ENCODE data around the gene AHCYL2.
"Not testable (repeated sequence)": the region's sequence is repeated elsewhere in the genome, so short reads cannot be mapped to it uniquely, and the experiment has no call there.

The AHCYL2 gene

DNA sequence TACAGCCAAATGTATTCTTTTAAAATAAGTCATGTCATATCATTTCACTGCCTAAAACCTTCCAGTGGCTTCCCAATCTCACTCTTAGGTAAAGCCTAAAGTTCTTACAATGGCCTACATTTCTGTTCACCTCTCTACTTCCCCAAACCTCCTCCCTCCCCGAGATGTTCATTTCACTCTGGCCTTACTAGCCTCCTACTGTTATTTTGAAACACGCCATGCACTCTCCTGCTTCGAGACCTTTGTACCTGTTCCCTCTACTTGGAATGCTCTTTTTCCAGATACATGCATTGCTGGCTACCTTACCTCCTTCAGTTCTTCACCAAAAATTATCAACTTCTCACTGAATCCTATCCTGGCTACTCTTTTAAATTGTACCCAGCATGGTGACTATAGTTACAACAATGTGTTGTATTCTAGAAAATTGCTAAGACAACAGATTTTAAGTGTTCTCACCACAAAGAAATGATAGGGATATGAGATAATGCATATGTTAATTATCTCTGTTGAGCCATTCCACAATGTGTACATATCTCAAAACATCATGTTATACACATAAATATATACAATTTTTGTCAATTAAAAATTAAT is 158.8 kb downstream of the AHCYL2 start:
- no peak for DNase-seq (ENCODE audit: low read depth in 2 of 2)

DNA sequence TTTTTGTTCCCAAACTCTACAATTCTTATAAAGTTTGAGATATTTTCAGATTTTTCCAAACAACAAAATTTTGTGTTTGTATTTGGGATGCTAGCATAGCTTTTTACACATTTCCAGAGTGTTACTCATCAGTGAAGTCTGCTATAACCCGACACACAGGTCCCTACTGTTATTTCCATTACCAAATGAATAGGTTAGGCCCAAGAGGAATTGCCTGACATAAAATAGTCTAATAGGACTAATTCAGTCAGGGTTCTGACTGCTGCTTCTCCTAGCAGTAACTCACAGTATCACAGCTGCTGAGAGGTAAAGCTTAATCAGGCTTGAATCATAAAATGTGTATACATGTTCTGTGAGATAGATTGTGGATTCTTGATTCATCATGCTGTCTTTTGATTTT is 160.3 kb downstream of the AHCYL2 start:
- no peak for DNase-seq (ENCODE audit: low read depth in 2 of 2)

DNA sequence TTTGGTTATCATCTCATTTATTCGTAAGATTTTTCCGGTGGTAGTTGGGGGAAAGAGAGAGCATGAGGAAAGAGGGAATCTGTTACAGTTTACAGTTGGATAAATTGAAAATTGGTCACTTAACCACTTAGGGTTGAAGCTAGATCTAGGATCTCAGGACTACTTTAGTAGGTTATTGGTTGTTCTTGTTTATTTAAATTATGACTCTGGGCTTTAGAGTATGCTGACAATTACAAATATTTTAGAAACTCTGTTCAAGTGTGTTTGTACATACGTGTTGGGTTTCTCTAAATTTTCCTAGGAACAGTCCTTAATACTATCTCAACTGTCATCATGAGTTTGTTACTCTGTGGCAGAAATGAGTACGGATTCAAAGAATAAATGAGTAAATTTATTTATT is 160.8 kb downstream of the AHCYL2 start:
- DNase-seq (ENCODE audit: low read depth in 2 of 2): no peak

DNA sequence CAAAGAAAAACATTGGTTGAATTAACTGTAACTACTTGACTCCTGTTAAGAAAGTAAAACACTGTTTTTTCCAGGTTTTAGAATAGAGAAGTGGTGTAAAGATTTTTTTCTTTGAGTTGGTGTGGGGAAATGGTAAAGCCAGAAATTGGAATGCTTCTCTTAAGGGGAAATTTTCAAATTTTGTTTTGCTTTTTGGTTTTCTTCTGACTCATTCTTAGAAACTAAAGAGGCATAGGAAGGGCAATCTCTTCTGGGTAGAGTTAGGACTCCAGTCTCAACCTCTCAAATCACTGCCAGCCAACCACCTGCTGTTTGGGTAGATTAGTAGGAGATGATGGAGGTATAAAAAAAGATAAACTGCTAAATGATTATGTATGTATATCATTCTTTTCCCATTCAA is 161.7 kb downstream of the AHCYL2 start:
- no peak for DNase-seq (ENCODE audit: low read depth in 2 of 2)

DNA sequence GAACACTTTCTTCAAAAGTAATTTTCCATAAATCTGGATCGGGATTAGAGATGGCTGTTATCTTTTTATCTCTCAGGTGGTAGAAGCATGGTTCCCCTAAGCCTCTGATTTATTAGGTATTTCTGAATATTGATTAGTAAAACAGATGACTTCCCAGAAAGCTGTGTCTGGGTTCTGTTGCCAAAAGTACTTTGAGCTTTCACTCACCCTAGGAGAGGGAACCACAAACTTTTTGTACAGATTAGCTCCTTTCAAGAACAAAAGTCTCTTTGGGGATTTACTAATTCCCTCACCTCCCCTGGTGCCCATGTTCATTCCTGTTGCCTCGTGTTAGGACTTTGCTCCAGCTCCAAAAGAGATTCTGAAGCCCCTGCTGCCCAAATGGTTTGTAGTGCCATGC is 162.7 kb downstream of the AHCYL2 start:
- DNase-seq (ENCODE audit: low read depth in 2 of 2): no peak

- DNase-seq (ENCODE audit: low read depth in 2 of 2): no peak
These were observed 163.7 kb downstream of the AHCYL2 start for GRCh38 chr7:129388333-129389098.

DNA sequence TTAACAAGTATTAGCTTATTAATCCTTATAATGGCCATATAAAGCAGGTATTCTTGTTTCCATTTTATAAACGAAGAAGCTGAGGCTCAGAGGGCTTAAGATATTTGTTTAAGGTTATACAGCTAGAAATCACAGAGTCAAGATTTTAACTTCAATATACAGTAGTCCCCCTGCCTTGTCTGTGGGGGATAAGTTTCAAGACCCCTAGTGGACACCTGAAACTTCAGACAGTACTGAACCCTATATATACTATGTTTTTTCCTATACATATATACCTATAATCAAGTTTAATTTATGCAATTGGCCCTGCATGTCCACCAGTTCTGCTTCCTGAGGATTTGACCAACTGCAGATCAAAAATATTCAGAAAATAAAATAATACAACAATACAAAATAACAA is 165.0 kb downstream of the AHCYL2 start:
- no peak for DNase-seq (ENCODE audit: low read depth in 2 of 2)

GRCh38 chr7:129390314-129390713 is 165.5 kb downstream of the AHCYL2 start:
- no peak for DNase-seq (ENCODE audit: low read depth in 2 of 2)

GRCh38 chr7:129391546-129392171 is 166.8 kb downstream of the AHCYL2 start:
- DNase-seq (ENCODE audit: low read depth in 2 of 2): no peak

DNA sequence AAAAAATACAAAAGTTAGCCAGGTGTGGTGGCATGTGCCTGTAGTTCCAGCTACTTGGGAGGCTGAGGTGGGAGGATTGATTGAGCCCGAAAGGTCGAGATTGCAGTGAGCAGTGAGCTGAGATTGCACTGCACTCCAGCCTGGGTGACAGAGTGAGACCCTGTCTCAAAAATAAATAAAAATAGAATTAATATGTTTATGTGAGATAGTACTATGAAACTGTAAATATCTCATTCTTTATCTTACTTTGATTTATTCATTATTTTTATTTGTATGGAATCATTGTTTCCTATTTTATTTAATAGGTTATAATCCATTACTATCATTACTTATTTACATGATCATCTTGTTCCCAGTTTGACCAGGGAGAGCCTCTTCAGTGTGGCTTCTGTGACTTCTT is 168.4 kb downstream of the AHCYL2 start:
- DNase-seq (ENCODE audit: low read depth in 2 of 2): no peak

GRCh38 chr7:129394101-129394500 is 169.3 kb downstream of the AHCYL2 start:
- no peak for DNase-seq (ENCODE audit: low read depth in 2 of 2)

- no peak for DNase-seq (ENCODE audit: low read depth in 2 of 2)
These were observed 170.4 kb downstream of the AHCYL2 start for GRCh38 chr7:129394982-129395914.

GRCh38 chr7:129401228-129401966 is 176.6 kb downstream of the AHCYL2 start:
- no peak for DNase-seq (ENCODE audit: low read depth in 2 of 2)

GRCh38 chr7:129401967-129402860 is 177.4 kb downstream of the AHCYL2 start:
- DNase-seq (ENCODE audit: low read depth in 2 of 2): no peak

DNA sequence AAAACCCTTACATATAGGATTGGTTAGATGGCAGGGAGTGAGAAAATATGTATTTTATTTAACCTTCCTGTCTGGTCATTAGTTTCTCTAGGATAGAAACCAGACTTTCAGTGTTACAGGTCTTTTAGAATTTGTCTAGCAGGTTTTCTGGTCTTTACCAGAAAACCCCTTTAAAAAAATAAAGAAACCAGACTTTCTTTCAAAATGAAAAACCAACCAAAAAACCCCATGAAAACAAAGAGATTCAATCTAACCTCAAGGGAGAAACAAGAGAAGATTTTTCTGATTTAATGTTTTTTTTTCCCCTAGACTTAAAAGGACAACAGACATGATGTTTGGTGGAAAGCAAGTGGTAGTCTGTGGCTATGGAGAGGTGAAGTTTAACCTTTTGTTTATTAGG is 180.7 kb downstream of the AHCYL2 start:
- DNase-seq (ENCODE audit: low read depth in 2 of 2): no peak

DNA sequence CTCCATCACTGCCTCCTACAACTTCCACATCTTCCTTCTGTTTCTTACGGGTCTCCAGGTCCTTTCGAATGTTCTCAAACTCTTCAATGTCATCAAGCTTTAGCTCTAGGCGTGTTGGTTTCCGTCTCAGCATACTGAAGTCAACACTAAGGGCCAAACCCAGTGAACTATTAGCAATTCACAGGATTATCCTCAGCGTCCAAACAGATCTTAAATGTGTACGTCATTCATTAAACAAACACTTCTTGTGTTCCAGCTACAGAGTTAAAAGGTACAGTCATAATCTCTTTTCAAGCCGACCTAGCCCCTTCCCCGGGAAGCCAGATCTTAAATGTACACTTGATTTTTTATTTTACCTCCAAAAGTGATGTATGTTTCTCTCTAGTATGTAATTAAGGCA is 185.4 kb downstream of the AHCYL2 start:
- not testable (repeated sequence) for DNase-seq (ENCODE audit: low read depth in 2 of 2)

GRCh38 chr7:129412501-129412900 is 187.7 kb downstream of the AHCYL2 start:
- DNase-seq (ENCODE audit: low read depth in 2 of 2): no peak

DNA sequence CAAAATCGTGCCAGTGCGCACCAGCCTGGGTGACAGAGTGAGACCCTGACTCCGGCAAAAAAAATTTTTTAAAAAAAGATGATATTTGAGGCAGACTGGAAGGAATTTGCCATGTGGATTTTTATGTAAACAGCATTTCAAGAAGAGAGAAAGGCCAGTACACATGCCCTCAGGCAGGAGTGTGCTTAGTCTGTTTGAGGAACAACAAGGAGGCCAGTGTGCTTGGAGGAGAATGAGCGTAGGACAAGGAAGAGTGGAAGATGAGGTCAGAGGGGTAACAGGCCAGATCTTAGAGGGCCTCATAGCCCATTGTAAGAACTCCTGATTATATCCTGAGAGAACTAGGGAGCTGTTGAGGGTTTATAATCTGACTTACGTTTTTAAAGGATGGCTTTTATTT is 192.2 kb downstream of the AHCYL2 start:
- no peak for DNase-seq (ENCODE audit: low read depth in 2 of 2)

- DNase-seq (ENCODE audit: low read depth in 2 of 2): no peak
These were observed 197.0 kb downstream of the AHCYL2 start for GRCh38 chr7:129421717-129422250.

GRCh38 chr7:129422727-129423126 is 197.9 kb downstream of the AHCYL2 start:
- DNase-seq (ENCODE audit: low read depth in 2 of 2): no peak
